ENCODE results near the gene ZSWIM4.

Gene ZSWIM4

DNA sequence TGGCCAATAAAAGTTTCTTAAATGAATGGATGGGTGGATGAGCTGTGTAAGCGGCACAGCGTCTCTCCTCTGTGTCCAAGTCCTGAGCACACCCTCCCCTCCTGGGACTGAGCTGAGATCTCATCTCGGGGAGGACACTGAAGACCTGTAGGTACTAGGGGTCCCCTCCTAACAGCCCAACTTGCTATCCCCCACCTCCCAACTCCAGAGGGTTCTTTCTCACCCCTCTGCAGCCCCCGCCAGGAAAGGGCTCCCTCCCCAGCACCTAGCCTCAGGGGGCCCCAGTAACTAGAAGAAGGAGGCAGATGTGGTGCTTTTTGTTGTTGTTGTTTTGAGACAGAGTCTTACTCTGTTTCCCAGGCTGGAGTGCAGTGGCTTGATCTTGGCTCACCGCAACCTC, 80.6 kb downstream of the ZSWIM4 start:
- DNase-seq (ENCODE audit: low spot score), result no peak

- no peak for DNase-seq (ENCODE audit: low spot score)
Observed at GRCh38 chr19:13876834-13877233, 81.6 kb downstream of the ZSWIM4 start, which contains the start of gene NANOS3. Gene NANOS3 (plus strand): TSS chr19:13877134. CDS start chr19:13877249, 115 bp downstream.

GRCh38 chr19:13877303-13877702, 82.1 kb downstream of the ZSWIM4 start:
- no peak for DNase-seq (ENCODE audit: low spot score)

DNA sequence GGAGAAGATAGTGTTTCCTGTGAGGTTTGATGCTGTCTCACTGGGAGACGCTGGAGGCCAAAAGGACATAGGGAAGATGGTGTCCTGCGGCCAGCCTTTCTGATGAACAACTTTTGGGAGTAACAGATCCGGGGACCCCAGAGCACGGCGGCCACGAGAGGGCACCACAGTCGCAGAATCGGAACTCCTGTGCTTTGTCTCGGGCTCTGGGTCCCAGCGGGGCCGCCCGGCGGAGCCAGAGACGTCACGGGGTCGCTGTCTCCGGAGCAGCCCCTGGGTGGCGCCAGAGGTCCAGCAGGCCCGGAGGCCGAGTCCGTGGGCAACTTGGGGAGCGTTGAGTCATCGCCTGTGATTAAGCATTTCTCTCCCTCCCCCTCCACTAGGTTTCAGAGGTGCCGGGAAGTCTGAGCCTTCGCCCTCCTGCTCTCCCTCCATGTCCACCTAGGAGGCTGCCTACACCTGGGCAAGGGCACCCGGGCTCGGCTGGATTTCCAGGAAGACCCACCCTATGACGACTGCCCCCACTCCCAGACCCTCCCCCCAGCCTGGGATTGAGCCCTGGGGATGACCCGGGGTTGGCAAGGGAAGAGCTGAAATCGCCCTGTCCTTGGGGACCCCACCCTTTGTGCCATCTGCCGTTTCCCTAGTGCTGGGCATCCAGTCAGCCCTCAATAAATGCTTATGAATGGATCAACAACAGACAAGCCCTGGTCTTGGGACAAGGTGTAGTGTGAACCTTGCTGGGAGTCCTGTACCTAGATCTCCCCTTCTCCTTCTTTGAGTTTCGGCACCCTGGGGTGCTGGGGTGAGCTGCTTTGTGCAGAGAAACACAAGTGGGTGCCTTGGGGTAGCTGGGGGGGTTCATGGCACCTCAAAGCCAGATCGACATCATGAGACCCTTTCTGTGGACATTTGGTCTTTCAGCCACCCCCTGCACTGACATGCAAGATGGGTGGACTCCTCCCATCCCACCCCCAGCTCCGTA, 85.1 kb downstream of the ZSWIM4 start:
- peak; percentile 97 for DNase-seq (ENCODE audit: low spot score)

DNA sequence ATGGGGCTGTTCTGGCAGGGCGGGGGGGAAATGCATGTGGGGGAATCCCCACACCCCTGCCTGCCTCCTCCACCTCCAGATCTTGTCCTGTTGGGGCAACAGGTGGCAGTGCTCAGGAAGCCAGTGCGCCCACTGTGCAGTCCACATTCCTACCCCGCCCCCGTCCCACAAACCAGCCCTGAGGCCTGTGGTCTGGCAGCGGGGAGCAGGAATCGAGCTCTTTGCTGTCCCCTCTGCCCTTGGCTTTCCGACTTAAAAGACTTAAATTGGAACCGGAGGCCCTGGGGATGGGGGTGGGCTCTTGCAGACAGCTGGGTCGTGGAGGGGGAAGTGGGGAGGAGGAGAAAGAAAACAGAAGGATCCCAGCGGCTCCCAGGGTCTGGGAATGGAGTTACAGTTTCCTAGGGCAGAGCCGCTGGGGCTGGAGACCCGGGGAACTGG, 86.0 kb downstream of the ZSWIM4 start:
- peak; percentile 18 for DNase-seq (ENCODE audit: low spot score)
